Hepatocyte (in vitro differentiated cells): Measurements from ENCODE around the gene LLGL1. TPM values are rescaled to one million over a fixed set of nuclear protein-coding genes. Genes with fewer than 3 reads are reported as not detected.

ENCODE experiments used
- DNase-seq: peaks from one replicate; pipeline ENCODE4 v3.0.0-alpha.2; 2016; ENCODE audit warnings: low spot score
- H2AFZ ChIP-seq: fragments of 200-600 bp; sonication (generic); 2 replicates; pipeline ENCODE4 v1.6.0; 2016; ENCODE audit warnings: antibody characterized with exemption, mild to moderate bottlenecking
- H3K27ac ChIP-seq: fragments of 200-600 bp; sonication (generic); 2 replicates; pipeline ENCODE4 v1.5.1; 2016; ENCODE audit warnings: mild to moderate bottlenecking
- H3K27me3 ChIP-seq: fragments of 200-600 bp; sonication (generic); 2 replicates; pipeline ENCODE4 v1.6.1; 2016
- H3K36me3 ChIP-seq: fragments of 200-600 bp; sonication (generic); replicated peaks from 2 replicates; pipeline ENCODE4 v1.5.1; 2016; ENCODE audit warnings: low read depth; ENCODE audit not compliant: insufficient read depth
- H3K4me1 ChIP-seq: fragments of 200-600 bp; sonication (generic); 2 replicates; pipeline ENCODE4 v1.5.1; 2016; ENCODE audit warnings: mild to moderate bottlenecking, moderate library complexity; ENCODE audit not compliant: insufficient read depth
- H3K4me2 ChIP-seq: fragments of 200-600 bp; sonication (generic); 2 replicates; pipeline ENCODE4 v1.6.0; 2016
- H3K4me3 ChIP-seq: fragments of 200-600 bp; sonication (generic); 2 replicates; pipeline ENCODE4 v1.5.1; 2016; ENCODE audit warnings: mild to moderate bottlenecking
- H3K79me2 ChIP-seq: fragments of 200-600 bp; sonication (generic); 2 replicates; pipeline ENCODE4 v1.6.0; 2017; ENCODE audit warnings: mild to moderate bottlenecking
- H3K9me2 ChIP-seq: fragments of 200-600 bp; sonication (generic); replicated peaks from 2 replicates; pipeline ENCODE4 v1.6.0; 2017; ENCODE audit warnings: mild to moderate bottlenecking; ENCODE audit not compliant: insufficient read depth
- H3K9me3 ChIP-seq: fragments of 200-600 bp; sonication (generic); 2 replicates; pipeline ENCODE4 v1.5.1; 2016; ENCODE audit warnings: low read depth, mild to moderate bottlenecking
- H4K20me1 ChIP-seq: fragments of 200-600 bp; sonication (generic); 2 replicates; pipeline ENCODE4 v1.6.0; 2016; ENCODE audit warnings: mild to moderate bottlenecking; ENCODE audit not compliant: insufficient read depth, poor library complexity, severe bottlenecking
- CTCF ChIP-seq: fragments of 200-600 bp; sonication (generic); IDR thresholded peaks from 2 replicates; pipeline ENCODE4 v1.5.1; 2016; ENCODE audit warnings: antibody characterized with exemption, mild to moderate bottlenecking; ENCODE audit not compliant: poor library complexity
- EZH2 ChIP-seq: fragments of 200-600 bp; sonication (generic); IDR thresholded peaks from 2 replicates; pipeline ENCODE4 v1.6.1; 2016; ENCODE audit warnings: antibody characterized with exemption, mild to moderate bottlenecking, borderline replicate concordance
- EZH2phosphoT487 ChIP-seq: fragments of 200-600 bp; sonication (generic); IDR thresholded peaks from one replicate; pipeline ENCODE4 v1.6.1; 2018; ENCODE audit warnings: antibody characterized with exemption, mild to moderate bottlenecking, low read depth, moderate library complexity; ENCODE audit not compliant: unreplicated experiment, severe bottlenecking
- WGBS: methylation state at CpG from one replicate; pipeline ENCODE4 v1.1.6; 2016; ENCODE audit warnings: low lambda C conversion rate; ENCODE audit errors: missing lambda C conversion rate; 5-methylcytosine and 5-hydroxymethylcytosine counted together
- polyA plus RNA-seq: library from polyadenylated mRNA; unstranded; fragments of >200 nt; fragmentation: Nextera tagmentation; extraction: Ambion mirVana; gene quantifications from 2 replicates; pipeline ENCODE4 v1.2.1, GENCODE V29; 2016
- total RNA-seq: library from RNA; depleted of rRNA; stranded (reverse); fragments of >200 nt; gene quantifications from 2 replicates; pipeline ENCODE4 v1.2.3, GENCODE V29; 2014

Gene LLGL1
- total and polyA plus RNA-seq, 2 experiments from 2014 or later = 5.4 to 51.9 TPM

GRCh38 chr17:18253187-18253884 lies 27.9 kb downstream of the LLGL1 start:
- Histone ChIP-seq H3K36me3 (no peaks in the 10 kb centered on the region), H3K4me3 (no peak overlapping the region), H3K9me3 (no peaks in the 10 kb centered on the region), H3K4me1 (peaks cover 12% of the 10 kb centered on the region), H2AFZ (no peak overlapping the region), H3K9me2 (no peaks in the 10 kb centered on the region), H3K27ac (no peak overlapping the region), H3K79me2 (peaks cover 33% of the 10 kb centered on the region), H3K27me3 (no peaks in the 10 kb centered on the region), H3K4me2 (no peak overlapping the region), H4K20me1 (peaks cover 20% of the 10 kb centered on the region)
- no peak for TF ChIP-seq CTCF
- no peak for TF ChIP-seq EZH2phosphoT487
- no peak for TF ChIP-seq EZH2
- DNase-seq = no peak
- 93% methylated on average over 16 of the region's 16 CpGs for WGBS

DNA sequence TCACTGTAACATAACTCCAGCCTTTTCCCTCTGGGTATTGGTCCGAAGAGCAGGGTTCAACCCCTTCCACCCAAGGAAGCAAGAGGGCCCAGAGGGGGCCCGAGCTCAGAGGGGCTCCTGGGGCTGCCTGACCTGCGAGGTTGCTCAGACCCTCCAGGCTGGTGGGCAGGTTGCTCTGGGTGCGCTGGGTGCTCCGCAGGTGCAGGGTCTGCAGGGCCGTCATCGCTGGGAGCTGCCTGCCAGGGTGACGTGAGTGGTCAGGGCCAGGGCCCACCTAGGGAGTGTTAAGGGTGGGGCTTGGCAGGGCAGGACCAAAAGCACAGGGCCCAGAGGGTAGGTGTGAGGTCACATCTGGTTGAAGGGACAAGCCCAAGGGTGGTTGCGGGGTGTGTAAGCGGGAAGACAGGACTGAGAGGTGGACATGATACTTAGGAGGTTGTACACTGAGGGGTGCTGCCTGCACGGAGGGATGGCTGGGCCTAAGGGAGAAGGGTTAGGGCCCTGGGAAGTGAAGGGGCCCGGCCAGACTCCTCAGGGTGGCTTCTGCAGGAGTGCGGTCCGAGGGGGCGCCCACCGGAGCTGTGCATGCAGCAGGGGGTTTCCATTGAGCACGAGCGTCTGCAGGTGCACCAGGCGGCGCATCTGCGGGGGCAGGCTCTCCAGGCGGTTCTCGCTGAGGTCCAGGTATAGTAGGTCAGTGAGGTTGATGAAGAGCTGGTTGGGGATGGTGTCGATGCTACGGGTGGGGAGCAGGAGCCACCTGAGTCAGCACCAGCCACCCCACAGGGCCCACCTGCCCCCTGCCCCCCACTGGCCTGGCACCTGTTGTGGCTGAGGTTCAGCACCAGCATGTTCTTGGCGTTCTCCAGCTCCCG lies 28.7 kb downstream of the LLGL1 start:
- Histone ChIP-seq H2AFZ (no peak overlapping the region), H3K9me3 (no peaks in the 10 kb centered on the region), H3K36me3 (no peaks in the 10 kb centered on the region), H4K20me1 (peaks cover 20% of the 10 kb centered on the region), H3K4me3 (no peak overlapping the region), H3K27ac (no peak overlapping the region), H3K9me2 (no peaks in the 10 kb centered on the region), H3K4me2 (no peak overlapping the region), H3K27me3 (no peaks in the 10 kb centered on the region), H3K4me1 (peaks cover 15% of the 10 kb centered on the region), H3K79me2 (peaks cover 34% of the 10 kb centered on the region)
- 96% methylated on average over 27 of the region's 27 CpGs for WGBS
- DNase-seq = no peak
- TF ChIP-seq CTCF (no peak), EZH2 (no peak), EZH2phosphoT487 (no peak)

DNA sequence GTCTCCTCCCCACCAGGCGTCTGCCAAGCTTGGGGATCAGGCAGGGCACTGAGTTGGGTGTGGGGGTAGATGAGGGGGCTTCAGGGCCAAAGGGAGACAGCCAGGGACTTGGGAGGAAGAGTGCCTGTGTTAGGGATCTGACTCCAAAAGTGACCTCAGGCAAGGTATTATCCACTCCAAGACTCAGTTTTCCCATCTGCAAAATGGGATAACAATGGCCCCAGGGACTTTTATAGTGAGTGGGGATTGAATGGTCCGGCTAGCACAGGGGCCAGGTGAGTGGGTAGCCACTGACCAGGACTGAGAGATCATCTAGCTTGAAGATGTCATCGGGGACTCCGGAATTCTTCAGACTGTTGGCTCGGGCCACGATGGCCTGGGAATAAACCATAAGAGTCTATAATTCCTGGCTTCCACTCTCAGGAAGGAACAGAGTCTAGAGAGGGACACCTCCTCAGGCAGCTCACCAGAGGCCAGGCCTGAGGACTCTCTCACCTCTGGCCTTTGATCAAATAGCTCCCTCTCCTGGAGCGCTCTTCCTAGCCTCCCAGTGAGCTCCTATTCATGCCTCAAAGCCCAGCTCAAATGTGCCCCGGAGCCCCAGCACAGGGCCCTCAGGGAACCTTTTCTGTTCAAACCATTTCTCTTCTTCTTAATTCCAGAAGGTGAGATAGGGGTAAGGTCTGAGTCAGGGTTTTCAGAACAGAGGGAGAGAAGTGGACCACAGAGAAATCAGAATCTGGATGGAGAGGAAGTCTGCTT lies 29.6 kb downstream of the LLGL1 start:
- Histone ChIP-seq H3K79me2 (peaks cover 34% of the 10 kb centered on the region), H3K9me2 (no peaks in the 10 kb centered on the region), H3K27ac (no peak overlapping the region), H3K4me1 (peaks cover 15% of the 10 kb centered on the region), H2AFZ (no peak overlapping the region), H3K4me3 (no peak overlapping the region), H3K27me3 (no peaks in the 10 kb centered on the region), H3K4me2 (no peak overlapping the region), H3K9me3 (no peaks in the 10 kb centered on the region), H3K36me3 (no peaks in the 10 kb centered on the region), H4K20me1 (peaks cover 20% of the 10 kb centered on the region)
- TF ChIP-seq EZH2phosphoT487 = no peak
- TF ChIP-seq EZH2 = no peak
- TF ChIP-seq CTCF = no peak
- WGBS = 97% methylated on average over 8 of the region's 8 CpGs
- DNase-seq = no peak
